Lung (tissue), 12 donors: ENCODE data around the gene DNAJB12. TPM values are rescaled to one million over a fixed set of nuclear protein-coding genes. Genes with fewer than 3 reads are reported as not detected.

ENCODE experiments used
- ATAC-seq: fragments of 200-7000 bp; cut with Tn5 transposase; one replicate; pipeline ENCODE4 v1.9.1; 2020; ENCODE audit warnings: moderate number of reproducible peaks; ENCODE audit not compliant: insufficient read depth, low FRiP score
- DNase-seq, 3 donors: peaks; one replicate each; pipeline ENCODE4 v3.0.0-alpha.2; 2013 to 2017
- H3K27ac ChIP-seq, 2 donors: one replicate each; pipeline ENCODE4 v1.5.1; 2013; ENCODE audit warnings: mild to moderate bottlenecking in 2 of 2, moderate library complexity in 2 of 2, control low read depth in 1 of 2, inconsistent platforms in 1 of 2, low read depth in 1 of 2, low read length in 1 of 2
- H3K27me3 ChIP-seq, 3 donors: one replicate each; pipeline ENCODE4 v1.5.1; 2013; ENCODE audit warnings: low read length in 2 of 3; ENCODE audit not compliant: control insufficient read depth in 3 of 3, insufficient read depth in 3 of 3
- H3K36me3 ChIP-seq, 4 donors: one replicate each; pipeline ENCODE4 v1.5.1; 2013; ENCODE audit warnings: low read length in 4 of 4, mild to moderate bottlenecking in 1 of 4, moderate library complexity in 1 of 4; ENCODE audit not compliant: control insufficient read depth in 4 of 4, insufficient read depth in 4 of 4
- H3K4me1 ChIP-seq, 5 donors: one replicate each; pipeline ENCODE4 v1.5.1; 2013; ENCODE audit warnings: low read length in 5 of 5, mild to moderate bottlenecking in 2 of 5, moderate library complexity in 1 of 5; ENCODE audit not compliant: control insufficient read depth in 5 of 5, insufficient read depth in 5 of 5
- H3K4me3 ChIP-seq: one replicate; pipeline ENCODE4 v1.5.1; 2013; ENCODE audit warnings: mild to moderate bottlenecking, control low read depth, moderate library complexity
- H3K9ac ChIP-seq, 2 donors: one replicate each; pipeline ENCODE4 v1.5.1; 2013; ENCODE audit warnings: low read length in 2 of 2, control low read depth in 1 of 2; ENCODE audit not compliant: insufficient read depth in 1 of 2
- H3K9me3 ChIP-seq, 4 donors: one replicate each; pipeline ENCODE4 v1.5.1; 2013; ENCODE audit warnings: low read length in 3 of 4, mild to moderate bottlenecking in 1 of 4, moderate library complexity in 1 of 4; ENCODE audit not compliant: control insufficient read depth in 4 of 4, insufficient read depth in 3 of 4
- WGBS, 2 donors: extraction: QIAGEN DNeasy Blood & Tissue Kit; methylation state at CpG; one replicate each; pipeline ENCODE4 v1.1.7; 2013; 5-methylcytosine and 5-hydroxymethylcytosine counted together
- polyA plus RNA-seq, 2 donors: library from polyadenylated mRNA; stranded (reverse); fragments of 200-250 nt; gene quantifications; one replicate each; pipeline ENCODE4 v1.2.1, GENCODE V29; 2013
- total RNA-seq, 2 donors: library from RNA; depleted of rRNA in 1 of 2; stranded (reverse); fragments of >200 nt in 1 of 2; gene quantifications; one replicate each; pipeline ENCODE4 v1.2.1, GENCODE V29; 2014 to 2021
- TF ChIP-seq, protein P1 (sequence below): IDR thresholded peaks from 2 replicates; pipeline ENCODE4 v1.5.1; 2012; ENCODE audit warnings: mild to moderate bottlenecking; ENCODE audit errors: control extremely low read depth, extremely low read depth
- donor health status: control.
- donor health status: control.
- donor health status: Bipolar disorder and iron deficiency.
- donor health status: healthy.
- donor health status: DM: yes; HTN: yes; CAD: no.

DNAJB12 gene
- total and polyA plus RNA-seq, 4 donors = 30.0 to 38.7 (median 32.1) TPM

DNA sequence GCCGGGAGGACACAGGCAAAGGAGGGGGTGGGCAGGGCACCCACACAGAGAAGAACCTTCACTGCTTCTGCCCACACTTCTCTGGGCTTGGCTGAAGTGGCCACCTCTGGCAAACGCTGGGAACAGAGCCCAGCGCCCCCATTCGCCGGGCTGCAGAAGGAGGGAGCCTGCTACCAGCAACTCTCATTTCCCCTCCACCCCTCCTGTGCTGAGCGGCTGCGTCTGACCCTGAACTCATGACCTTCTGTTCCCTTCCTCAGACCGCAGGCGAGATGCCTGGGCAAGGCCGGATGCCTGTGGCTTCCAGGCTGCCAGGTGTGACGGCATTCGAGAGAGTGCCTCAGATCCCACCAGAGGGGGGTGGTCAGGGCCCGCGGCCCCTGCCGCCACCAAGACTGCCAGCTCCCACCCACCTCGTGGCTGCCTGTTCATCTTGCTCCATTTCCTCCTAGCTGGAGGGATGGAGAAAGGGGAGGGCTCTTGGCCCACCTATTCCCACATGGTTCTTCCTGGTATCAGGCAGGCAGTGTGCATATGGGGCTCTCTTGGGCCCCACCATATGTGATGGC lies 19.8 kb downstream of the DNAJB12 start:
- TF ChIP-seq, protein P1, sequence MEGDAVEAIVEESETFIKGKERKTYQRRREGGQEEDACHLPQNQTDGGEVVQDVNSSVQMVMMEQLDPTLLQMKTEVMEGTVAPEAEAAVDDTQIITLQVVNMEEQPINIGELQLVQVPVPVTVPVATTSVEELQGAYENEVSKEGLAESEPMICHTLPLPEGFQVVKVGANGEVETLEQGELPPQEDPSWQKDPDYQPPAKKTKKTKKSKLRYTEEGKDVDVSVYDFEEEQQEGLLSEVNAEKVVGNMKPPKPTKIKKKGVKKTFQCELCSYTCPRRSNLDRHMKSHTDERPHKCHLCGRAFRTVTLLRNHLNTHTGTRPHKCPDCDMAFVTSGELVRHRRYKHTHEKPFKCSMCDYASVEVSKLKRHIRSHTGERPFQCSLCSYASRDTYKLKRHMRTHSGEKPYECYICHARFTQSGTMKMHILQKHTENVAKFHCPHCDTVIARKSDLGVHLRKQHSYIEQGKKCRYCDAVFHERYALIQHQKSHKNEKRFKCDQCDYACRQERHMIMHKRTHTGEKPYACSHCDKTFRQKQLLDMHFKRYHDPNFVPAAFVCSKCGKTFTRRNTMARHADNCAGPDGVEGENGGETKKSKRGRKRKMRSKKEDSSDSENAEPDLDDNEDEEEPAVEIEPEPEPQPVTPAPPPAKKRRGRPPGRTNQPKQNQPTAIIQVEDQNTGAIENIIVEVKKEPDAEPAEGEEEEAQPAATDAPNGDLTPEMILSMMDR = no peak

DNA sequence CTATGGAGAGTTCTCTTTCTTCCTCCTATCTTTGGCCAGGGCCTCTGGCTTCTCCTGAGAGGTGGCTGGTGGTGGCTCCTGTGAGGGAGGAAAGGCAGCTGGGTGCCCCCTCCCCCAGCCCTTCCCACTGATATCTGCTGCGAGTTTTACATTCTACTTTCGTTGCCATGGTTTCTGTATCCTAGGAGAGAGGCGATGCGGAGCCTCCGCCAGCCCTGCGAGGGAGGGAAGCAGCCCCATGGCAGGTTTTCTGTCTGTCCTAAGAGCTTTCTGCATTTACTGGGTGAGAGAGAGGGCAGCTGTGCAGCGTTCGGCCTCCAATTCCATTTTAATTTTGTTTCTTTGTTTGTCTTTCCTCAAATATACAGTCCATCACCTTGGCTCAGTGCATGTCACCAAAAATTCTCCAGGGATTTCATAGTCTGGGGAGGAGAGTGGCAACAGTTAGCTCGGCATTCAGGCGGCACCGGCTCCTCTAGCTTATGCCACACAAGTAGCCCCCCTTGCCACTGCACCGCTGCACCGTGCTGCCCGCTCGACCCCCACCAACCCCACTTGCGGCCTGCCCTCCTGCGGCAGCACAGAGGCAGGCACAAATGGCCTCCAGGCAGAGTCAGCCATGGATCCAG lies 20.4 kb downstream of the DNAJB12 start:
- H3K9ac ChIP-seq = no peak overlapping the region
- no peaks in the 10 kb centered on the region for H3K9me3 ChIP-seq
- WGBS, 2 donors = 61 to 75% methylated on average over 17 of the region's 17 CpGs

More for the DNA sequence above, 19.8 kb downstream of the DNAJB12 start:
- H3K4me3 ChIP-seq = no peak overlapping the region
- peaks cover 3 to 43% (median 4%) of the 10 kb centered on the region in 5 donors for H3K4me1 ChIP-seq
- H3K9me3 ChIP-seq = no peaks in the 10 kb centered on the region
- WGBS, 2 donors = 16 to 30% methylated on average over 16 of the region's 16 CpGs
- H3K36me3 ChIP-seq = peaks cover 2 to 24% (median 19%) of the 10 kb centered on the region in 4 donors
- H3K9ac ChIP-seq = no peak overlapping the region
- H3K27me3 ChIP-seq = no peaks in the 10 kb centered on the region
- DNase-seq (peak in 1 of 3 donors; percentile 68), ATAC-seq (peak; percentile 3)
- H3K27ac ChIP-seq = peak overlapping the region; percentile 78 to 93

DNA sequence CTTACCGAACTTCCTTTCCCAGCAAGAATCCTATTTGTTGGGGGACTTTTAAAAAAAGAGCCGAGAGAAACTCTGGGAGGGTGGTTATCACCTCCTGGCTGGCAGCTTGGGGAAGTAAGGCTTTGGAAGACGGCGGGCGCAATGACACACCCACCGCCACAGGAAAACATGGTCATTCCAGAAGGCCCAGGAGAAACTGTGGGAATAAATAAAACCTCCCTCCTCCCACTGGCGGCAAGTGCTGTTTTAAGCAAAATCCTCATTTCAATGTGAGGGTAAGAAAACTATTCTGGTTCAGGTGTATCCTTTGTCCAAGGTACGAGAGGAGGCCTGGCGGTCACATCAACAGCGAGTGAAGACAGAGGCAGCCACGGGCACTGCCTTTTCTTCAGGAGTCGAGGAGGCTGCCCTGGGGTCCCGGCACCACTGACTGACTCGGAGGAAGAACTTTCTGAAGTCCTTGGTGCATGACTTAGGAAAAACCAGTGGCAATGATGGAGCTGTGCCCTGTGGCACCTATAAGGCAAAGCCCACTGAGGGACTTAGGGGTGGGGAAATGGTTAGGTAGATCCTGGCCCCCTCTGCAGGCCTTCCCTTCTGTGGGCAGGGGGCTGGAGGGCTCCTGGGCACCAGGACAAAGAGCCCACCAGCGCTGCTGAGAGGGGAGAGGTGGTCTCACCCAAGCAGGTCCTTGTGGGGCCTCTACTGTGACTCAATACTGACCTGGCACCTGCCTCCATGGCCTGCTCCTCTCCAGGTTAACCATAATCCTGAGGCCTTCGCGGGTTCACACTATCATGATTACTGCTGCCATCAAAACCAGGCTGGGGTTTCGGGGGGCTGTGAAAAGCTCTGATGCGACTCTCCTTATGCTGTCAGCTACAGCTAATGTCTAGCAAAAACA lies 21.4 kb downstream of the DNAJB12 start:
- H3K27me3 ChIP-seq = no peaks in the 10 kb centered on the region
- H3K9me3 ChIP-seq = no peaks in the 10 kb centered on the region
- WGBS, 2 donors = 67 to 70% methylated on average over 19 of the region's 19 CpGs
- DNase-seq (no peak), ATAC-seq (no peak)
- no peak overlapping the region for H3K9ac ChIP-seq
- TF ChIP-seq, protein P1 = no peak
- peaks cover 3 to 47% (median 6%) of the 10 kb centered on the region in 5 donors for H3K4me1 ChIP-seq
- H3K36me3 ChIP-seq = peaks cover 2 to 24% (median 17%) of the 10 kb centered on the region in 4 donors
- no peak overlapping the region for H3K4me3 ChIP-seq
- H3K27ac ChIP-seq = peak overlapping the region in 1 of 2 donors; percentile 83

More for the DNA sequence above, 20.4 kb downstream of the DNAJB12 start:
- Histone ChIP-seq H3K27me3 (no peaks in the 10 kb centered on the region), H3K36me3 (peaks cover 2 to 24% (median 19%) of the 10 kb centered on the region in 4 donors), H3K4me3 (no peak overlapping the region), H3K27ac (peak overlapping the region; percentile 78 to 93), H3K4me1 (peaks cover 3 to 43% (median 4%) of the 10 kb centered on the region in 5 donors)
- no peak for ATAC-seq
- peak; percentile 69 to 82 (median 79) for DNase-seq
- TF ChIP-seq, protein P1 = no peak
